IMR-90 (cell line): ENCODE measurements around the gene ZCCHC24.

Experiments
- CEBPB ChIP-seq: IDR thresholded peaks from 2 replicates; pipeline ENCODE4 v1.6.1; 2012; ENCODE audit warnings: low read depth, low read length, improper control_type of control experiment
- CTCF ChIP-seq: conservative IDR thresholded peaks from 2 replicates; pipeline ENCODE4 v1.5.1; 2012; ENCODE audit warnings: mild to moderate bottlenecking, low read depth, low read length, improper control_type of control experiment
- POLR2A ChIP-seq: IDR thresholded peaks from 2 replicates; pipeline ENCODE4 v1.6.1; 2012; ENCODE audit warnings: mild to moderate bottlenecking, low read depth, low read length

GRCh38 chr10:79436066-79436849, 9.2 kb downstream of the ZCCHC24 start:
- TF ChIP-seq CEBPB (no peak), CTCF (no peak), POLR2A (no peak)
